HAP-1 (cell line): Measurements from ENCODE around the gene GIMAP4.
"Not testable (repeated sequence)": the region's sequence is repeated elsewhere in the genome, so short reads cannot be mapped to it uniquely, and the experiment has no call there.

Source experiments
- DNase-seq, 2 experiments: peaks; one replicate each; pipeline ENCODE4 v3.0.0-alpha.2; 2016 to 2020; ENCODE audit warnings: low spot score in 2 of 2
- H3K27me3 ChIP-seq: fragments of 250-450 bp; sonication (Bioruptor Pico); 2 replicates; pipeline ENCODE4 v1.5.1; 2020; ENCODE audit warnings: low read depth, mild to moderate bottlenecking, moderate library complexity
- H3K36me3 ChIP-seq: fragments of 250-450 bp; sonication (Bioruptor Pico); replicated peaks from 2 replicates; pipeline ENCODE4 v1.5.1; 2020; ENCODE audit warnings: mild to moderate bottlenecking
- H3K4me1 ChIP-seq: fragments of 250-450 bp; sonication (Bioruptor Pico); 2 replicates; pipeline ENCODE4 v1.5.1; 2020; ENCODE audit warnings: mild to moderate bottlenecking
- H3K4me3 ChIP-seq: fragments of 250-450 bp; sonication (Bioruptor Pico); 2 replicates; pipeline ENCODE4 v1.5.1; 2020; ENCODE audit warnings: mild to moderate bottlenecking, moderate library complexity
- H3K9me3 ChIP-seq: fragments of 250-450 bp; sonication (Bioruptor Pico); 2 replicates; pipeline ENCODE4 v1.5.1; 2020; ENCODE audit warnings: mild to moderate bottlenecking, moderate library complexity
- in situ Hi-C: fragments of 300-500 bp; cut with MboI; formaldehyde crosslinking; loops from 3 replicates; pipeline ENCODE4 v1.14.3; 2020; ENCODE audit warnings: low sequenced_read_pairs, inconsistent platforms, mixed read lengths

GIMAP4 gene

GRCh38 chr7:150595361-150595760 is 28.2 kb downstream of the GIMAP4 start:
- in situ Hi-C loops = no loop called here
- H3K27me3 ChIP-seq = no peaks in the 10 kb centered on the region
- no peaks in the 10 kb centered on the region for H3K9me3 ChIP-seq
- no peak for DNase-seq
- H3K4me1 ChIP-seq = no peaks in the 10 kb centered on the region
- H3K36me3 ChIP-seq = no peaks in the 10 kb centered on the region
- H3K4me3 ChIP-seq = no peak overlapping the region

- H3K4me1 ChIP-seq, in situ Hi-C loops, H3K9me3 ChIP-seq, DNase-seq, H3K27me3 ChIP-seq, H3K4me3 ChIP-seq, H3K36me3 ChIP-seq: not testable (repeated sequence)
Measured at GRCh38 chr7:150603600-150603999, 36.4 kb downstream of the GIMAP4 start.

- Histone ChIP-seq H3K4me1 (no peaks in the 10 kb centered on the region), H3K36me3 (no peaks in the 10 kb centered on the region), H3K27me3 (no peaks in the 10 kb centered on the region), H3K9me3 (no peaks in the 10 kb centered on the region), H3K4me3 (no peak overlapping the region)
- in situ Hi-C loops = no loop called here
- DNase-seq = no peak
Measured at GRCh38 chr7:150610233-150610632, 43.0 kb downstream of the GIMAP4 start.

GRCh38 chr7:150612925-150613324 is 45.7 kb downstream of the GIMAP4 start:
- in situ Hi-C loops = no loop called here
- H3K36me3 ChIP-seq = no peaks in the 10 kb centered on the region
- no peak for DNase-seq
- no peaks in the 10 kb centered on the region for H3K4me1 ChIP-seq
- H3K9me3 ChIP-seq = no peaks in the 10 kb centered on the region
- H3K4me3 ChIP-seq = no peak overlapping the region
- H3K27me3 ChIP-seq = no peaks in the 10 kb centered on the region

GRCh38 chr7:150613880-150614279 is 46.7 kb downstream of the GIMAP4 start:
- H3K36me3 ChIP-seq = no peaks in the 10 kb centered on the region
- H3K4me1 ChIP-seq = no peaks in the 10 kb centered on the region
- no peak for DNase-seq
- in situ Hi-C loops = no loop called here
- no peaks in the 10 kb centered on the region for H3K9me3 ChIP-seq
- no peak overlapping the region for H3K4me3 ChIP-seq
- H3K27me3 ChIP-seq = no peaks in the 10 kb centered on the region

GRCh38 chr7:150614426-150614825 is 47.2 kb downstream of the GIMAP4 start:
- H3K36me3 ChIP-seq, H3K4me3 ChIP-seq, in situ Hi-C loops, DNase-seq, H3K4me1 ChIP-seq, H3K27me3 ChIP-seq, H3K9me3 ChIP-seq: not testable (repeated sequence)

GRCh38 chr7:150615221-150615755 is 48.1 kb downstream of the GIMAP4 start:
- H3K36me3 ChIP-seq, H3K4me1 ChIP-seq, DNase-seq, in situ Hi-C loops, H3K27me3 ChIP-seq, H3K4me3 ChIP-seq, H3K9me3 ChIP-seq: not testable (repeated sequence)

GRCh38 chr7:150620061-150620460 is 52.9 kb downstream of the GIMAP4 start:
- no peaks in the 10 kb centered on the region for H3K9me3 ChIP-seq
- no peaks in the 10 kb centered on the region for H3K27me3 ChIP-seq
- in situ Hi-C loops = no loop called here
- H3K4me1 ChIP-seq = no peaks in the 10 kb centered on the region
- no peak overlapping the region for H3K4me3 ChIP-seq
- no peak for DNase-seq
- no peaks in the 10 kb centered on the region for H3K36me3 ChIP-seq

- no peak for DNase-seq
- no peaks in the 10 kb centered on the region for H3K36me3 ChIP-seq
- no peak overlapping the region for H3K4me3 ChIP-seq
- in situ Hi-C loops = no loop called here
- no peaks in the 10 kb centered on the region for H3K4me1 ChIP-seq
- H3K9me3 ChIP-seq = no peaks in the 10 kb centered on the region
- no peaks in the 10 kb centered on the region for H3K27me3 ChIP-seq
Measured at GRCh38 chr7:150620617-150621371, 53.6 kb downstream of the GIMAP4 start.

- no peaks in the 10 kb centered on the region for H3K4me1 ChIP-seq
- in situ Hi-C loops = no loop called here
- H3K36me3 ChIP-seq = no peaks in the 10 kb centered on the region
- no peak for DNase-seq
- no peak overlapping the region for H3K4me3 ChIP-seq
- H3K27me3 ChIP-seq = no peaks in the 10 kb centered on the region
- H3K9me3 ChIP-seq = no peaks in the 10 kb centered on the region
Measured at GRCh38 chr7:150621376-150621775, 54.2 kb downstream of the GIMAP4 start.
